Nephron progenitor cell (in vitro differentiated cells): ENCODE results near the gene SLC17A7.

Experiments used
- DNase-seq: peaks from one replicate; pipeline ENCODE4 v3.0.0; 2021
- H3K27ac Mint-ChIP-seq: 2 replicates; pipeline ENCODE4 v1.8.0; 2021; ENCODE audit warnings: mild to moderate bottlenecking, moderate library complexity, mixed read lengths
- H3K27me3 Mint-ChIP-seq: 2 replicates; pipeline ENCODE4 v1.8.0; 2021; ENCODE audit warnings: mild to moderate bottlenecking, low read depth, mixed read lengths; ENCODE audit not compliant: poor library complexity
- H3K36me3 Mint-ChIP-seq: 2 replicates; pipeline ENCODE4 v1.8.0; 2021; ENCODE audit warnings: low read depth, mixed read lengths
- H3K4me1 Mint-ChIP-seq: 2 replicates; pipeline ENCODE4 v1.8.0; 2021; ENCODE audit warnings: mixed read lengths
- H3K4me3 Mint-ChIP-seq: 2 replicates; pipeline ENCODE4 v1.8.0; 2021; ENCODE audit warnings: mild to moderate bottlenecking, moderate library complexity, mixed read lengths
- H3K9me3 Mint-ChIP-seq: 2 replicates; pipeline ENCODE4 v1.8.0; 2021; ENCODE audit warnings: mild to moderate bottlenecking, moderate library complexity, mixed read lengths
- CTCF ChIP-seq: fragments of 200-600 bp; sonication (generic); IDR thresholded peaks from 2 replicates; pipeline ENCODE4 v1.5.0; 2021; ENCODE audit warnings: antibody characterized with exemption

Gene SLC17A7

GRCh38 chr19:49487277-49488045 lies 46.1 kb upstream of the SLC17A7 start, which contains the start of gene RPL13A:
Gene RPL13A (plus strand): TSS chr19:49487608. CDS start chr19:49487630, 22 bp downstream.
- TF ChIP-seq CTCF: no peak
- Mint-ChIP-seq H3K27ac (peak within 1 kb of the TSS; percentile 95), H3K4me3 (peak within 1 kb of the TSS; percentile 99), H3K27me3 (no peaks in the 10 kb centered on the region), H3K9me3 (no peaks in the 10 kb centered on the region), H3K36me3 (peaks cover 44% of the 10 kb centered on the region), H3K4me1 (peaks cover 23% of the 10 kb centered on the region)
- peak; percentile 100 for DNase-seq

- H3K27ac Mint-ChIP-seq: no peak overlapping the region
- H3K4me1 Mint-ChIP-seq: peaks cover 23% of the 10 kb centered on the region
- no peaks in the 10 kb centered on the region for H3K9me3 Mint-ChIP-seq
- no peak for TF ChIP-seq CTCF
- H3K4me3 Mint-ChIP-seq: peak overlapping the region; percentile 99
- H3K36me3 Mint-ChIP-seq: peaks cover 37% of the 10 kb centered on the region
- DNase-seq: no peak
- no peaks in the 10 kb centered on the region for H3K27me3 Mint-ChIP-seq
These were observed 45.5 kb upstream of the SLC17A7 start for GRCh38 chr19:49486710-49487276.

- Mint-ChIP-seq H3K9me3 (no peaks in the 10 kb centered on the region), H3K27me3 (no peaks in the 10 kb centered on the region), H3K4me1 (peaks cover 26% of the 10 kb centered on the region), H3K36me3 (peaks cover 35% of the 10 kb centered on the region), H3K27ac (peak overlapping the region; percentile 59), H3K4me3 (no peak overlapping the region)
- no peak for DNase-seq
- TF ChIP-seq CTCF: no peak
These were observed 44.9 kb upstream of the SLC17A7 start for GRCh38 chr19:49486232-49486631.

GRCh38 chr19:49481020-49481683 lies 39.8 kb upstream of the SLC17A7 start:
- TF ChIP-seq CTCF: no peak
- no peak for DNase-seq
- H3K27ac Mint-ChIP-seq: peak overlapping the region; percentile 87
- H3K4me1 Mint-ChIP-seq: peaks cover 13% of the 10 kb centered on the region
- H3K36me3 Mint-ChIP-seq: no peaks in the 10 kb centered on the region
- no peaks in the 10 kb centered on the region for H3K27me3 Mint-ChIP-seq
- H3K4me3 Mint-ChIP-seq: no peak overlapping the region
- no peaks in the 10 kb centered on the region for H3K9me3 Mint-ChIP-seq

- no peak for DNase-seq
- no peak overlapping the region for H3K4me3 Mint-ChIP-seq
- H3K27me3 Mint-ChIP-seq: peaks cover 9% of the 10 kb centered on the region
- H3K36me3 Mint-ChIP-seq: no peaks in the 10 kb centered on the region
- no peaks in the 10 kb centered on the region for H3K9me3 Mint-ChIP-seq
- H3K27ac Mint-ChIP-seq: no peak overlapping the region
- H3K4me1 Mint-ChIP-seq: peaks cover 24% of the 10 kb centered on the region
- TF ChIP-seq CTCF: no peak
These were observed 38.8 kb upstream of the SLC17A7 start for GRCh38 chr19:49479975-49480628.
